ENCODE results near the gene PANK4. TPM values are rescaled to one million over a fixed set of nuclear protein-coding genes. Genes with fewer than 3 reads are reported as not detected.

Gene PANK4
- total RNA-seq, 1 experiment from 2014 or later = 32.2 TPM

- no peaks in the 10 kb centered on the region for H3K9me3 ChIP-seq (ENCODE audit: control insufficient read depth, low read depth, low read length)
- H3K27ac Mint-ChIP-seq = no peak overlapping the region
- H2AK5ac ChIP-seq (ENCODE audit: insufficient read length, low read length) = no peak overlapping the region
- H4K5ac ChIP-seq (ENCODE audit: insufficient read length, low read depth, low read length) = no peak overlapping the region
- no peak overlapping the region for H3K4me3 Mint-ChIP-seq
- no peak overlapping the region for H2BK15ac ChIP-seq (ENCODE audit: low read depth, low read length)
- no peak overlapping the region for H2BK12ac ChIP-seq (ENCODE audit: insufficient read length, low read depth, low read length)
- no peaks in the 10 kb centered on the region; a peak in 1 of 5 replicates for H3K9me3 Mint-ChIP-seq
- no CpG with 5 or more reads among the region's 6 CpGs for WGBS (ENCODE audit: extremely low coverage, insufficient read length, low lambda C conversion rate)
- no peak overlapping the region for H3K18ac ChIP-seq (ENCODE audit: insufficient read length, low read depth, low read length)
- H4K20me1 ChIP-seq (ENCODE audit: control insufficient read depth, insufficient read depth, insufficient read length) = no peaks in the 10 kb centered on the region
- H3K23me2 ChIP-seq (ENCODE audit: insufficient read length, low read depth, low read length, poor library complexity, severe bottlenecking) = no peaks in the 10 kb centered on the region
- no peaks in the 10 kb centered on the region for H3K4me1 ChIP-seq (ENCODE audit: insufficient read depth, low read length)
- no peak overlapping the region for H2BK120ac ChIP-seq (ENCODE audit: low read depth, low read length, poor library complexity, severe bottlenecking)
- H3K79me1 ChIP-seq (ENCODE audit: insufficient read depth, low read depth, low read length, poor library complexity, severe bottlenecking) = no peaks in the 10 kb centered on the region
- no peak overlapping the region for H2AFZ ChIP-seq (ENCODE audit: low read length)
- no peaks in the 10 kb centered on the region for H3K27me3 ChIP-seq (ENCODE audit: insufficient read depth, low read length)
- peaks cover 2% of the 10 kb centered on the region; the same call in 1 of the 2 replicates for H3K27me3 Mint-ChIP-seq (ENCODE audit: low read depth)
- no peak overlapping the region for H3K4ac ChIP-seq (ENCODE audit: low read depth, low read length)
- H3K56ac ChIP-seq (ENCODE audit: insufficient read length, low read depth, low read length) = no peak overlapping the region
- no peak overlapping the region for H3K14ac ChIP-seq (ENCODE audit: insufficient read depth, low read length)
- no peak overlapping the region for H2BK20ac ChIP-seq (ENCODE audit: low read depth, low read length, poor library complexity, severe bottlenecking)
- no peaks in the 10 kb centered on the region for H3K36me3 Mint-ChIP-seq (ENCODE audit: insufficient read depth in 1 of 3, low read depth in 3 of 3)
- no peak overlapping the region for H3K9ac ChIP-seq (ENCODE audit: extremely low read depth, insufficient read length, low read length)
- no peak overlapping the region for H3K23ac ChIP-seq (ENCODE audit: insufficient read length, low read depth, low read length)
- no peak overlapping the region for H3T11ph ChIP-seq (ENCODE audit: low read length)
- peaks cover 9 to 10% of the 10 kb centered on the region in 2 experiments for H3K4me1 Mint-ChIP-seq
- no peak overlapping the region for H4K8ac ChIP-seq (replicated peaks; ENCODE audit: insufficient read length, low read depth, low read length)
- no peak overlapping the region for H2BK5ac ChIP-seq (ENCODE audit: insufficient read length, low read length)
- no peaks in the 10 kb centered on the region for H3K79me2 ChIP-seq (ENCODE audit: insufficient read depth, low read length)
- H3K4me2 ChIP-seq (ENCODE audit: insufficient read depth, insufficient read length, low read length) = no peak overlapping the region
- DNase-seq = no peak
- TF ChIP-seq CTCF (conservative IDR thresholded peaks at IDR 0.05) = no peak
- no peak overlapping the region for H4K91ac ChIP-seq (ENCODE audit: insufficient read length, low read depth, low read length)
- no peak overlapping the region for H3K27ac ChIP-seq (ENCODE audit: insufficient read length, low read depth, low read length)
Observed at GRCh38 chr1:2558861-2559260, 32.5 kb upstream of the PANK4 start.
